Activated effector memory CD4-positive, alpha-beta T cell treated with Interleukin-2 at 50 U/mL for 16 hours (primary cell): ENCODE measurements around the gene OR2AT4.
"Not testable (repeated sequence)": the region's sequence is repeated elsewhere in the genome, so short reads cannot be mapped to it uniquely, and the experiment has no call there.

Source experiments
- DNase-seq: peaks from one replicate; pipeline ENCODE4 v3.0.0-alpha.2; 2020

OR2AT4 gene

GRCh38 chr11:75101424-75102128 lies 4.9 kb upstream of the OR2AT4 start:
- DNase-seq: no peak

GRCh38 chr11:75100314-75100713 lies 3.6 kb upstream of the OR2AT4 start:
- DNase-seq: no peak

GRCh38 chr11:75099635-75100034 lies 3.0 kb upstream of the OR2AT4 start:
- DNase-seq: no peak

GRCh38 chr11:75098835-75099439 lies 2.3 kb upstream of the OR2AT4 start:
- DNase-seq: not testable (repeated sequence)

GRCh38 chr11:75098181-75098580 lies 1.5 kb upstream of the OR2AT4 start:
- DNase-seq: not testable (repeated sequence)

GRCh38 chr11:75097173-75097557 lies 489 bp upstream of the OR2AT4 start:
- no peak for DNase-seq

GRCh38 chr11:75094382-75094781 lies 2.3 kb downstream of the OR2AT4 start:
- not testable (repeated sequence) for DNase-seq

GRCh38 chr11:75090671-75091177 lies 6.0 kb downstream of the OR2AT4 start:
- DNase-seq: no peak

GRCh38 chr11:75087319-75088305 lies 9.1 kb downstream of the OR2AT4 start:
- no peak for DNase-seq

- DNase-seq: no peak
Measured at GRCh38 chr11:75084883-75085282, 11.8 kb downstream of the OR2AT4 start.

GRCh38 chr11:75083217-75083605 lies 13.5 kb downstream of the OR2AT4 start:
- no peak for DNase-seq

GRCh38 chr11:75082601-75083216 lies 14.0 kb downstream of the OR2AT4 start:
- DNase-seq: no peak

GRCh38 chr11:75079546-75079945 lies 17.1 kb downstream of the OR2AT4 start:
- DNase-seq: no peak

- DNase-seq: no peak
Measured at GRCh38 chr11:75078233-75078632, 18.4 kb downstream of the OR2AT4 start.

- no peak for DNase-seq
Measured at GRCh38 chr11:75077316-75077715, 19.4 kb downstream of the OR2AT4 start.

- DNase-seq: no peak
Measured at GRCh38 chr11:75076671-75077070, 20.0 kb downstream of the OR2AT4 start.

GRCh38 chr11:75073459-75074190 lies 23.1 kb downstream of the OR2AT4 start:
- no peak for DNase-seq

- DNase-seq: no peak
Measured at GRCh38 chr11:75072582-75072981, 24.1 kb downstream of the OR2AT4 start.

- DNase-seq: no peak
Measured at GRCh38 chr11:75069473-75069872, 27.2 kb downstream of the OR2AT4 start.

GRCh38 chr11:75068993-75069392 lies 27.7 kb downstream of the OR2AT4 start:
- DNase-seq: no peak

- no peak for DNase-seq
Measured at GRCh38 chr11:75068559-75068958, 28.1 kb downstream of the OR2AT4 start.

GRCh38 chr11:75066061-75066460 lies 30.6 kb downstream of the OR2AT4 start:
- DNase-seq: no peak
